Nephron progenitor cell (in vitro differentiated cells): ENCODE data around the gene NISCH.

Experiments
- DNase-seq: peaks from one replicate; pipeline ENCODE4 v3.0.0; 2021
- H3K27ac Mint-ChIP-seq: 2 replicates; pipeline ENCODE4 v1.8.0; 2021; ENCODE audit warnings: mild to moderate bottlenecking, moderate library complexity, mixed read lengths
- H3K27me3 Mint-ChIP-seq: 2 replicates; pipeline ENCODE4 v1.8.0; 2021; ENCODE audit warnings: mild to moderate bottlenecking, low read depth, mixed read lengths; ENCODE audit not compliant: poor library complexity
- H3K36me3 Mint-ChIP-seq: 2 replicates; pipeline ENCODE4 v1.8.0; 2021; ENCODE audit warnings: low read depth, mixed read lengths
- H3K4me1 Mint-ChIP-seq: 2 replicates; pipeline ENCODE4 v1.8.0; 2021; ENCODE audit warnings: mixed read lengths
- H3K4me3 Mint-ChIP-seq: 2 replicates; pipeline ENCODE4 v1.8.0; 2021; ENCODE audit warnings: mild to moderate bottlenecking, moderate library complexity, mixed read lengths
- H3K9me3 Mint-ChIP-seq: 2 replicates; pipeline ENCODE4 v1.8.0; 2021; ENCODE audit warnings: mild to moderate bottlenecking, moderate library complexity, mixed read lengths
- TF ChIP-seq, protein P1 (sequence below): fragments of 200-600 bp; sonication (generic); IDR thresholded peaks from 2 replicates; pipeline ENCODE4 v1.5.0; 2021; ENCODE audit warnings: antibody characterized with exemption

Gene NISCH

DNA sequence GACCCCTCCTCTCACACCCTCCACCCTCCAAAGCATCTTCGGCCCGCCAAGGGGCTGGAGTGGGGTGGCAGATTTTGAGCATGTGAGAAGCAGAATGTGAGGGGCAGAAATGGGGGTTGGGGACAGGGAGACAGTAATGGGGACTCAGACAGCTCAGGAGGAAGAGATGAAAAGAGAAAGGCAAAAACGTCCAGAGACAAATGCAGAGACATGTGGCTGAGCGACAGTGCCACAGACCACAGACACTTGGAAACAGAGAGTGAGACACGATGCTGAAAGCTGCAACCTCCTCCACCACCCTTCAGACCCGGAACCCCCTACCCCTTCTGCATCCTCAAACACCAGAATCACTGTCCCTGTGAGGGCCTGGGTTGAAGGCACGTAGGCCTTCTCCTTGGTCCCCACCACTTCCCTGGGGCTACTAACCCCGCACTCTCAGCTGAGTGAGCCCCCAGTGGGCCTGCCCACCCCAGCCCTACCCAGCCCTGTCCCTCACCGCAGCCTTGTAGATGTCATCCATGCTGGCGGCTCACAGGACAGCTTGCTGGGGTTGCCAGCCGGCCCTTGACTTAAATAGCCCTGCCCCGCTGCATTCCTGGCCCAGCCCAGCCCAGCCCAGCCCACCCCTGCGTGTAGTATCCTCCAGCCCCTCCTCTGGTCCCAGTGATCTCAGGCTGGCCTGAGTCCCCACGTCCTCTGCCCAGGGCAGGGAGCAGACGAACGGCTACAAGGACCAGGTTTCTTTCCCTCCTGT is 1.7 kb upstream of the NISCH start, which contains the start of gene TNNC1:
TNNC1 (minus strand) TSS at position 546 of the 754 bp plus-strand sequence; CDS start at position 520, 26 bp downstream.
- Mint-ChIP-seq H3K4me3 (peak within 1 kb of the TSS; percentile 99), H3K4me1 (peaks cover 73% of the 10 kb centered on the region), H3K9me3 (no peaks in the 10 kb centered on the region), H3K27me3 (peaks cover 3% of the 10 kb centered on the region), H3K36me3 (peaks cover 15% of the 10 kb centered on the region), H3K27ac (no peak within 1 kb of the TSS)
- peak; percentile 47 for DNase-seq
- TF ChIP-seq, protein P1, sequence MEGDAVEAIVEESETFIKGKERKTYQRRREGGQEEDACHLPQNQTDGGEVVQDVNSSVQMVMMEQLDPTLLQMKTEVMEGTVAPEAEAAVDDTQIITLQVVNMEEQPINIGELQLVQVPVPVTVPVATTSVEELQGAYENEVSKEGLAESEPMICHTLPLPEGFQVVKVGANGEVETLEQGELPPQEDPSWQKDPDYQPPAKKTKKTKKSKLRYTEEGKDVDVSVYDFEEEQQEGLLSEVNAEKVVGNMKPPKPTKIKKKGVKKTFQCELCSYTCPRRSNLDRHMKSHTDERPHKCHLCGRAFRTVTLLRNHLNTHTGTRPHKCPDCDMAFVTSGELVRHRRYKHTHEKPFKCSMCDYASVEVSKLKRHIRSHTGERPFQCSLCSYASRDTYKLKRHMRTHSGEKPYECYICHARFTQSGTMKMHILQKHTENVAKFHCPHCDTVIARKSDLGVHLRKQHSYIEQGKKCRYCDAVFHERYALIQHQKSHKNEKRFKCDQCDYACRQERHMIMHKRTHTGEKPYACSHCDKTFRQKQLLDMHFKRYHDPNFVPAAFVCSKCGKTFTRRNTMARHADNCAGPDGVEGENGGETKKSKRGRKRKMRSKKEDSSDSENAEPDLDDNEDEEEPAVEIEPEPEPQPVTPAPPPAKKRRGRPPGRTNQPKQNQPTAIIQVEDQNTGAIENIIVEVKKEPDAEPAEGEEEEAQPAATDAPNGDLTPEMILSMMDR: no peak

DNA sequence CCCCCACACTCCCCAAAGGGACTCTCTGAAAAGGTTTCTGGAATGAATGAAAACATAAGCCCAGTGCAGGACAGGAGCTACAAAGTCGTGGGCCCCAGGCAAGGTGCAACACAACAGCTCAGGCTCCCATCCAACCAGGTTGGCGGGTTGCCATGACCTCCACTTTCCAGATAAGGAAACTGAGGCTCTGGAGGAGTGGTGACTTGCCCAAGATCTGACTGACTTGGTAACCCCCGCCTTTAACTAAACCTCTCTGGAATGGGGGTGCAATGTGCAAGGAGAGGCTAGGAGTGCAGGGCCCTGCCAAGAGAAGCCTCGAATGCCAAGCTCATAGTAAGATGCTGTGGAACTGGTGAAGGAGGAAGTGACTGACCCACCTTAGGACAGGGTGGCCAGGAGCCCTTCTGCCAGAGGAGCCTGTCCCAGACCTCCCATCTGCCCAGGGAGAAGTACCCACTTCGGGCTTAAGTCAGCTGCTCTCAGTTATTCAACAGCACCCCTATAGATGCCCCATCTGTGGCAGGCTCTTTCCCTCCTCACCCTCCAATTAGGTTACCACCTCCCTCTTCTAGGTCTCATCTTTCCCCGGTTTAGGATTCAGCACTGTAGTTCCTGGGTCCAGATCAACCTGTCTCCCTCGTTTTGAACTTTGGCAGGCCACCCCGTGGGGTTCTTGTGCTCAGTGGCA is 1.0 kb upstream of the NISCH start:
- Mint-ChIP-seq H3K4me3 (peak overlapping the region; percentile 99), H3K36me3 (peaks cover 22% of the 10 kb centered on the region), H3K4me1 (peaks cover 73% of the 10 kb centered on the region), H3K27ac (no peak overlapping the region), H3K9me3 (no peaks in the 10 kb centered on the region), H3K27me3 (no peaks in the 10 kb centered on the region)
- no peak for DNase-seq
- TF ChIP-seq, protein P1: no peak

DNA sequence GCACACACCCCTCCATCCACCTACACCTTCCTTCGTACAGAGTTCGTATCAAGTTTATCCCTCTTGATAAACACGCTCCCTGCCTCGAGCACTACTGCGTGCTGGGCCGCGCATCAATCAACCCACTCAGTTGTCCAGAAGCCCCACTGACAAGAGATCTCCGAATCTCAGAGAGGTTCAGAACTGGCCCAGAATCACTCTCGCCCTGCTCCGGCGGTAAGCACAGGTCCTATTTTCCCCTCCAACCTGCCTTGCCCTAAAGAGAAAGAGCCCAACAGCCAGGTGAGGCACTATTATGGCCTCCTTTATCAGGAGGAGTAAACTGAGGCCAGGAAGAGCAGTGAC is 494 bp upstream of the NISCH start:
- TF ChIP-seq, protein P1: no peak
- peak overlapping the region; percentile 99 for H3K4me3 Mint-ChIP-seq

DNA sequence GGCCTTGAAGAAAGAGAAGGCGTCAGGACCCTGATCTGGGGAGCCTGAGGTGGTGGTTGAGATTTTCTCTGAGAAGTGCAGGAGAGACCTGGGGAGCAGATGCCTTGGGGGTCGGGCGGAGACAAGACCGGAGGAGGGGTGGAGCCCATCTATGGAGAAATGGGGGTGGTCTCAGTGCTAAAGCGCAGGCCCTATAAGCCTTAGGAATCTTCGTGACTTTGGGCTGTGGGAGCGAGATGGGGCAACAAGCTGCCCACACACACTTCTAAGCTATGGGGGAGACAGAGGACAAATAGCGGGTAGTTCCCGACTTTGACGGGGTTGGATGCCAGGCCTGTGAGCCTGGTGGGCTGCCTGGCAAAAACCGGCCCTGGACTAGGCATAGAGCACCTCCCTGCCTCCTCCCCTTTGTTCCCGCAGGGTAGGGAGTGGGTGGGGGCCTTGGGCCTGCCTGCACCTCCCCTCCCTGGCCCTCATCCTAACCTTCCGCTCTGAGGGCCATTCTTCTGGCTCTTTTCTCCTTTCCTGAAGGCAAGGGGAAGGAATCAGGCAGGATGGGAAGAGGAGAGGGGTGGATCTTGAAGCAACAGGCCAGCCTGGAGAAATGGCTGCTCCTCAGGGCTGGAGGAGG is 880 bp downstream of the NISCH start:
- no peaks in the 10 kb centered on the region for H3K9me3 Mint-ChIP-seq
- DNase-seq: no peak

More for the DNA sequence above, 494 bp upstream of the NISCH start:
- Mint-ChIP-seq H3K36me3 (peaks cover 27% of the 10 kb centered on the region), H3K9me3 (no peaks in the 10 kb centered on the region), H3K27me3 (no peaks in the 10 kb centered on the region), H3K27ac (no peak overlapping the region), H3K4me1 (peaks cover 73% of the 10 kb centered on the region)
- DNase-seq: no peak

DNA sequence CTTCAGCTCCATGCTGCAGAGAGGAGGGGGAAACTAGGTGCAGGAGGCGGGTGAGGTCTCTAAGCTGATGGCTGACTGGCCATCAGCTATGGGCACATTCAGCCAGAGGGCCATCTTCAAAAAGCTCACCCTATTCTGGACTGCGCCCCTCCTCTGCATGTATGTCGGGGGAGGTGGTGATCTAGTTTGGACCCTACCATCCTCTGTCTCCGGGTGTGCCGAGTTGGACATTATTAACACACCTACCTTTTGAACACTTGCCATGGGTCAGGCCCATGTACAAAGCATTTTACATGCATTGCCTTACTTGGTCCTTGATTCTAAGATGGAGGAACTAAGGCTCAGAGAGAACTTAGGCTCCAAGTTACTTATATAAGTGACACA is 1.4 kb downstream of the NISCH start:
- Mint-ChIP-seq H3K4me1 (peaks cover 58% of the 10 kb centered on the region), H3K4me3 (peak overlapping the region; percentile 99), H3K27ac (no peak overlapping the region), H3K36me3 (peaks cover 33% of the 10 kb centered on the region), H3K9me3 (no peaks in the 10 kb centered on the region), H3K27me3 (no peaks in the 10 kb centered on the region)
- TF ChIP-seq, protein P1: no peak
- no peak for DNase-seq

More for the DNA sequence above, 880 bp downstream of the NISCH start:
- Mint-ChIP-seq H3K4me1 (peaks cover 63% of the 10 kb centered on the region), H3K27ac (peak overlapping the region; percentile 95), H3K36me3 (peaks cover 32% of the 10 kb centered on the region), H3K27me3 (no peaks in the 10 kb centered on the region), H3K4me3 (peak overlapping the region; percentile 99)
- TF ChIP-seq, protein P1: no peak
